HG02981 (cell line): ENCODE data around the gene VPS33A.
"Not testable (repeated sequence)": the region's sequence is repeated elsewhere in the genome, so short reads cannot be mapped to it uniquely, and the experiment has no call there.

ENCODE experiments used
- ATAC-seq: cut with Tn5 transposase; IDR thresholded peaks from one replicate; pipeline ENCODE4 v1.9.1; 2021; ENCODE audit warnings: mild to moderate bottlenecking, moderate library complexity; ENCODE audit not compliant: unreplicated experiment

VPS33A gene

DNA sequence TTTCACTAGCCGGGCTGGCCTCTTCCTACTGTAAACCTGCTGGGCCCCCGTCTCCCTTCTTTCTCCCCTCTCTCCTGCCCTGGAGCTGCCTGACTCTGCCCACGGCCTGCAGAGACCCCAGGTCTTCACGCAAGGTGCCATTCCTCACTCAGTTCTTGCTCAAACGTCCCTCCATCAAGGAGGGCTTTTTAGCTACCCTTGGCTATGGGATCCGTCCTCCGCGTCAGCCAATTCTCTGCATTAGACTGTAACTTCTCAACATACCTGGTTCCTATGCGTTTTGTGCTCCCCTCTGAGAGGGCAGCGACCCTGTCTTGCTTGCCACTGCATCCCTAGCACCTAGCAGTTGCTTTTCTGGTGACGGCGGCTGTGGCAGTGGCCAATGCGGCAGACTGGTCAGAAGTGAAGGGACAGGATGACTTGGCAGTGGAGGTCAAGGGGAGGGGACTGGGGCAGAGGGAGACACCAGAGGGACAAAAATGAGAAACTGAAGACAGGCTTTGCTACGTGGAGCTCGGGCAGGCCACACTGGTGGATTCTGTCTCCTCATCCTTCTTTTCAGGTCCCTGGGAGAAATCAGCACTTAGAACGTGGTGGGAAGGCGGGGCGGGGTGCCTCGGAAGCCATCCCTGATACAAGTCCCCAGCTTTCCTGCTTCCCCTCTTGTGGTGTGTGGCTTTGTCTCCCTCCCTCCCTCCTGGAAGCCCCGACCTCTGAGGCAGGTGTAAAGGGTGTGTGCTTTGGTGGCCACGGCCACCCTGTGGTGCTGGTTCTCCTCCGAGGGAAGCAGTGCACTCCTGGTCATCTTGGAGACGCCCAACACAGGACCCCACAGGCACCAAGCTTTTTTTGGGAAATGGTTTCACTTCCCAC, 61.0 kb downstream of the VPS33A start:
- ATAC-seq = no peak

DNA sequence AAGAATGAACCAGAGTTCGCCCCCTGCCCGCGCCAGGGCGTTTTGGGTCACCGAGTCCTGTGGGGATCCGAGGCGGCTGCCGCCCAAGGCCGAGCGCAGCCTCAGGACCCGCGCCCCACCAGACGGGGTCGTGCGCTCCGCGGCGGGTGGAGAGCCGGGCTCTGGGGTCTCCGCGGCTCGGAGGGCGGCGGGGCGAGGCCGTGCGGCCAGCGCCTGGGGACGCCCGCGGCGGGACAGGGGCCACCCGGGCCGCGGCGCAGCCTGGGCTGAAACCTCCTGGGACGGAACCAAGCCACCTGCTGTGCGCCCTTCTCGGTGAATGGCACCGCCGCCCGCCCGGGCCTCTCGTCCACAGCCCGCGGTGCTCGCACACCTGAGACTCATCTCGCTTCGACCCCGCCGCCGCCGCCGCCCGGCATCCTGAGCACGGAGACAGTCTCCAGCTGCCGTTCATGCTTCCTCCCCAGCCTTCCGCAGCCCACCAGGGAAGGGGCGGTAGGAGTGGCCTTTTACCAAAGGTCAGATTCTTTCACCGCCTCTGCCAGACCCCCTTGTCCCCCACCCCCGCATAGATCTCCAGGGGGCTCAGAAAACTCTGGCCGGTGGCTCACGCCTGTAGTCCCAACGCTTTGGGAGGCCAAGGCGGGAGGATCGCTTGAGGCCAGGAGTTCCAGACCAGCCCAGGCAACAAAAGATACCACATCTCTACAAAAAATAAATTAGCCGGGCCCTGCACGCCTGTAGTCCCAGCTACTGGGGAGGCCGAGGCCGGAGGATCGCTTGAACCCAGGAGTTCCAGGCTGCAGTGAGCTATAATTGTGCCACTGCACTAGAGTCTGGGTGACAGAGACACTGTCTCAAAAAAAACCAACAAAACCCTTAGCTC, 61.9 kb downstream of the VPS33A start:
- no peak for ATAC-seq

DNA sequence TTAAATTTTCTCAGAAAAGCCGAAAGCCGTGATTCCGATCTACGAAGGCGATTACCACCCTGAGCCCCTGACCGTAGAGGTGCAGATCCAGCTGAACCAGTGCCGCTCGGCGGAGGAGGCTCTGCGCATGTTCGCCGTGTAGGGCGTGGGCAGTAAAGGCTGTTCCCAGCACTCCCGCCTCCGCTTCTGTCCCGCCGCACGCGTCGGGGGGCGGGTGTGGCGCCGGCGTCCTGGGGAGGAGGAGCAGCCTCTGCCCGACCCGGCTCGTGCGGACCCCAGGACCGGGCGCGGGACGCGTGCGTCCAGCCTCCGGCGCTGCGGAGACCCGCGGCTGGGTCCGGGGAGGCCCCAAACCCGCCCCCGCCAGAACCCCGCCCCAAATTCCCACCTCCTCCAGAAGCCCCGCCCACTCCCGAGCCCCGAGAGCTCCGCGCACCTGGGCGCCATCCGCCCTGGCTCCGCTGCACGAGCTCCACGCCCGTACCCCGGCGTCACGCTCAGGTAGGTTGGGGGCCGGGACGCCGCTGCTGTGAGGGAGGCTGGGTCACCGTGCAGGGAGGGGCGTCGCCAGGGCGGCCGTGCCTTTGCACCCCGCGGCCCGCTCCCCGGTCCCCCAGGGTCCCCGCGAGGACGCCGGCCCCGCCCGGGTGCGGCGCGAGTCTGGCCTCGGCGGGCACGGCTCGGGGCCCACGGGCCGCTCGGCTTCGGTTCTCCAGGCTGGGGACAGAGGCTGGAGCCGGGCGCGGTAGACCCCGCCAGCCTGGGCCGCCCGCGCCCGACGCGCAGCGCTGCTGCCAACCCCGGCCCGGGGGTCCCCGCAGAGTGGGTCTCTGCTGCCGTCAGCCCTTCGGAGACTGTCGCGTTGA, 62.8 kb downstream of the VPS33A start, which contains the start of gene B3GNT4:
B3GNT4 (plus strand) TSS at position 409 of the 866 bp plus-strand sequence. CDS start 910 bp downstream, outside the sequence.
- ATAC-seq = no peak

DNA sequence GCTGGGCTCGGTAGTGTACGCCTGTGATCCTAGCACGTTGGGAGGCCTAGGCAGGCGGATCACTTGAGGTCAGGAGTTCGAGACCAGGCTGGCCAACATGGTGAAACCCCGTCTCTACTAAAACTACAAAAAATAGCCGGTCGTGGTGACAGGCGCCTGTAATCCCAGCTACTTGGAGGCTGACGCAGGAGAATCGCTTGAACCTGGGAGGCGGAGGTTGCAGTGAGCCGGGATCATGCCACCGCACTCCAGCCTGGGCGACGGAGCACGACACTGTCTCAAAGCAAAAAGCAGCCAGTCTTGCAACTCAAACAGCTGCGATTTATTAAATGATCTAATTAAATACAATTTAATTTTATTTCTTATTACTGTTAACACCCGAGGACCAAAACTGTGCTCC, 63.5 kb downstream of the VPS33A start:
- not testable (repeated sequence) for ATAC-seq

DNA sequence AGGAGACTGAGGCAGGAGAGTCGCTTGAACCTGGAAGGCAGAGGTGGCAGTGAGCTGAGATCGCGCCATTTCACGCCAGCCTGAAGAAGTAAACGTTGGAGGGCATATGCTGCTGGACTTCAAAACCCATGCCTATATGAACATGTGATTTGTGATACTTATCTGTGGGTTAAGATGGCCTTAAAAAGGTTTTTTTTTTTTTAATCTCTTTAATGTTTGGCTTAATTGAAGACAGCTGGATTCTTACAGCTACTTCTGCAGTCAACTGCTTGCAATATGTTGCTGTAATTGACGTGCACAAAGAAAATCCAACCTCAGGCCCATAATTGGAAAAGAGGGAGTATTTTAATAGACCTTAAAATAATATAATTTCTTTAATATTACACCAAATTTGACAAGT, 64.3 kb downstream of the VPS33A start:
- no peak for ATAC-seq

DNA sequence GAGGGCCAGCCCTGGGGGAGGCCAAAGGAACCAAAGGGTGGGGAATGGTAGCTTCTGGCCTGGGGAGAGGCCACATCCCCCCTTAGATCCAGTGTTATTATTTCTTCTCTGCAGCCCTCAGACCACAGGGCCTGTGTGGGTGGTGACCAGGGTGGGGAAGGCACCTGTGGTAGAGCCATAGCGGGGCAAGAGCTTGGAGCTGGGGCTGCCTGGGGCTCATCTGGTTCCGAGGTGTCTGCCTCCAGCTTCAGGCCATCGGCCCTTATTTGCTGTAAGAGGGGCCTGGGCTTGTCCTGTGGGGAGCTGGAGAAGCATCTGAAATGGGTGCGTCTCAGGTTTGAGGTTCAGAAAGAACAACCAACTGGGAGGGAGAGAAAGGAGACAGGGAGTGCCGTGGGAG, 64.9 kb downstream of the VPS33A start:
- ATAC-seq = no peak

DNA sequence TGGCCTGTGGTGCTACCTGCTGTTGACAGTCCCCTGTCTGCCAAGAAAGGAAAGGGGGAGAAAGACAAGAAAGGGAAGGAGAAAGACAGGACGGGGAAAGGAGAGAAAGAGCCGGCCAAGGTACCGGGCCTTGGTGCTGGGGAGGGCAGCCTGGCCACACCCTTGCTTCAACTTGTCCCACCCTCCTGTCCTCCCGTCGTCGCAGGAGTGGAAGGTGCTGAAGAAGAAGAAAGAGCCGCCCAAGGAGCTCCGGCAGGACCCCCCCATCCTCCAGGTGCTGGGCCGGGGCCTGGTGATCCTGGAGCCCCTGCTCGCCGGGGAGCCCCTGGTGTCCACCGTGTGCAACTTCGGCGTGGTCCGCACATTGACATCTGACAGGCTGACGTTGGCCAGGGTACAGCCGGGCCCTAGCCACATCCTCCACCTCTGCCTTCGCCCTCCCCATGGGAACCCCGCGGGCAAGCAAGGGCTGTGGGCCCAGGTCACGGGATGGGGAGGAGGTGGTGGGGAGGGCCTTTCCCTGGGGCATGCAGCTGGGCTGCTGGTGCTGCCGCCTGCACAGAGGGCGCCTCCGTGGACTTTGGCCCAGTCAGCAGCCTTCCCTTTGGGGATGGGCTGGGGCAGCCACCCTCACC, 65.6 kb downstream of the VPS33A start:
- ATAC-seq = no peak

DNA sequence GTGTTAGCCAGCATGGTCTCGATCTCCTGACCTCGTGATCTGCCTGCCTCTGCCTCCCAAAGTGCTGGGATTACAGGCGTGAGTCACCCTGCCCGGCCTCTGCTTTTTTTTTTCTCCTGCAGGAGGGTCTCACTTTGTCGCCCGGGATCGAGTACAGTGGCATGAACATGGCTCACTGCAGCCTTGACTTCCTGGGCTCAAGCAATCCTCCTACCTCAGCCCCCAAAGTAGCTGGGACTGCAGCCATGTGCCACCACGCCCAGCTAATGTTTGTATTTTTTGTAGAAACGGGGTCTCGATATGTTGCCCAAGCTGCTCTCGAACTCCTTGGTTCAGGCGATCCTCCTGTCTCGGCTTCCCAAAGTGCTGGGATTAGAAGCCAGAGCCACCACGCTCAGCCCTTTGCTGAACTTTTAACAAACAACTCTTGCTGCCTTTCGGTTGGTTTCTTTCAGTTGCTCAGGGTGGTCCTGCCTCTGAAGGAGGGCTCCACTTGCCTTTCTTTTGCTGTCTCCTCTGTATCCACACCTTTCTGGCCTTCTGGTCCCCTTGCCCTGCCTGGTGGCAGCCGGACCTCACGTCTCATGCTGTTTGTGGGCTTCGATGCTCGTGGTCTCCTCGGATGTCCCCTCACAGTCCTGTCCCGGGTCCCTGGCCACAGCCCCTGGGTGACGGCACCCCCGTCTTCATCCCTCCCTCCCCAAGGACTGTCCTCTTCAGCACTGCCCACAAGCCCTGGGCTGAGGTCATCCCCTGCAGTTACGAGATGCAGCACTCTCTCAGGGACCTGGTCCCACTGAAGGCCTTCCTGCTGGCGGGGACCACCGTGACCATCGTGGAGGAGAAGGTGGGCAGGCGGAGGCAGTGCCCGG, 66.6 kb downstream of the VPS33A start:
- ATAC-seq = no peak

DNA sequence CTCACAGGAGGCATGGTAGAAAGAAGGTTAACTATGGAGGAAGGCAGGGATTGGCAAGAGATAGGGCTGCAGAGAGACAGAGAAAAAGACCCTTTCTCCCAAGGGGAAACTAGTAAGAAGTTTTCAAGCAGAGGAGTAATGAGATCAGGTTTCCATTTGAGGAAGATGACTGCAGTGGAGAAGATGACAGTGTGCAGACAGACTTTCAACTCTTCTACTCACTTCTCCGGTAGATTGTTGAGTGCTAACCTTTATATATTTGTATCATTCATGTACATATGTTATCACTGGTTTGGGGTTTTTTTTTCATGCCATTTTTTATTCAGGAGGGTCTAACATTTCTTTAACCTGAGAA, 68.7 kb downstream of the VPS33A start:
- no peak for ATAC-seq

DNA sequence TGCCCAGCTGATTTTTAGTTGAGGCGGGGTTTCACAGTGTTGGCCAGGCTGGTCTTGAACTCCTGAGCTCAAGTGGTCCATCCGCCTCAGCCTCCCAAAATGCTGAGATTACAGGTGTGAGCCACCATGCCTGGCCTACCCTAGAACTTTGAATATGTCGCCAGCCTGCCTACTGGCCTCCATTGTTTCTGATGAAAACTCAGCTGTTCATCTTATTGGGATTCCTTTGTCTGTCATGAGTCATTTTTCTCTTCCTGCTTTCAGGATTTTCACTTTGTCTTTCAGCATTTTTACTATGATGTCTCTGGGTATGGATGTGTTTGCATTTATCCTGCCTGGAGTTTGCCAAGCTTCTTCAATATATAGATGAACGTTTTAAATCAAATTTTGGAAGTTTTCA, 70.9 kb downstream of the VPS33A start:
- ATAC-seq = no peak

DNA sequence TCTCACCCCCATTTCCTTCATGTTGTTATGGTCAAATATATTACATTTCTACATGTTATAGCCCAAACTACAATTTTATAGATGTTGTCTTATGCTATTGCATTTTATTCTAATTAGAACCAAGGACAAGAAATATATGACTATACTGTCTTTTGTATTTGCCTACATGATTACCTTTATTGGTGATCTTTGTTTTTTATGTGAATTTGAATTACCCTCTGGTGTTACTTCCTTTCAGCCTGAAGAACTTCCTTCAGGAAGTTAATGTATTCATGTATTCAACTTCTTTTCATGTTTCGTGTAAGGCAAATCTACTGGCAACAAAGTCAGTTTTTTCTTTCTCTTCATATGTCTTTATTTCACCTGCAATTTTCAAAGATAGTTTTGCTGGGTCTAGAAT, 71.5 kb downstream of the VPS33A start:
- ATAC-seq = no peak

DNA sequence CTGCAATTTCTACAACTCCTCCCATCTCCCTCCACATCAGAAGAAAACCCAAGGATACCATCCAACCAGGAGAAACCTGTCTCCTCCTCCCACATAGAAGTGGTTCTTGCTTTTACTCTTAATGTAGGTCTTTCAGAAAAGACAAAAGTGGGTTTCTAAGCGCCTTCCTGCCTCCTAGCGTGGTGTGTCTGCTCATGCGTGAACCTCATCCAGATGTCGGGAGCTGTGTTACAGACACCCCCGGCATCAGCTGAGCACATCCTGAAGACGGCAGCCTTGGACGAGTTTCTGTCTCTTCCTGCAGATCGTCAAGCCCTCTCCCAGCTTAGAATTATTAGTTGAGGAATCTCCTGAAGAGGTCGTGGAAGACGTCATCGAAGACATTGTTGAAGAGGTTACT, 73.9 kb downstream of the VPS33A start:
- ATAC-seq = no peak

DNA sequence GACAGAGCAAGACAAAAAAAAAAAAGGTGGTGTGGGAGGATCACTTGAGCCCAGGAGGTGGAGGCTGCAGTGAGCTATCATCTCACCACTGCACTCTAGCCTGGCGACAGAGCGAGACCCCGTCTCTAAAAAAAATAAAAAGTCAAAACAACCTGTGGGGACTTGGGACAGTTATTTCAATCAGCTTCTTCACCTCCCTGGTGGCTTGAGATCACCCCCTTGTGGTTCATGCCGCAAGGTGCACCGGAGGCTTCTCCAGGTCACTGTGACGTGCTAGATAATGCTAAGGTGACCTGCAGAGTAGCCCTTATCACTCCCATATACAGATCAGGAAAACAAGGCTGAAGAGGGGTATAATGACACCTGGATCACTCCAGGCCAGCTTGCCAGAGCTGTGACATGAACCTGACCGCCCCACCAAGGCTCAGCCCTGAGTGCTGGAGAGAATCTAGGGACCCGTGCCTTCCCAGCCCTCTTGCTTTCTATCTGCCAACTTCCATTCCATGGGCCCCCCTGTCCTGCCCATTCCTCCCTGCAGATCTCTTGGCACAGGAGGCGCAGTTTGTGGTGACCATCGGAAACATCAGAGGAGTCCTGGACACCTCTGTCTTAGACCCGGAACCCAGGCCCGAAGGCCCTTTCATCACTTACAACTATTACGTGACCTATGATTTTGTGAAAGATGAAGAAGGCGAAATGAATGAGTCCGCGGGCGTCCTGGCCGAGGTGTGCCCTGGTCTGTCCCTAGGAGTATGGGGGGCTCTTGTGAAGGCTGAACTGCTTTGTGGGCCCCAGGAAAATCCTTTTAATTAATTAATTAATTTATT, 75.2 kb downstream of the VPS33A start:
- ATAC-seq = no peak

DNA sequence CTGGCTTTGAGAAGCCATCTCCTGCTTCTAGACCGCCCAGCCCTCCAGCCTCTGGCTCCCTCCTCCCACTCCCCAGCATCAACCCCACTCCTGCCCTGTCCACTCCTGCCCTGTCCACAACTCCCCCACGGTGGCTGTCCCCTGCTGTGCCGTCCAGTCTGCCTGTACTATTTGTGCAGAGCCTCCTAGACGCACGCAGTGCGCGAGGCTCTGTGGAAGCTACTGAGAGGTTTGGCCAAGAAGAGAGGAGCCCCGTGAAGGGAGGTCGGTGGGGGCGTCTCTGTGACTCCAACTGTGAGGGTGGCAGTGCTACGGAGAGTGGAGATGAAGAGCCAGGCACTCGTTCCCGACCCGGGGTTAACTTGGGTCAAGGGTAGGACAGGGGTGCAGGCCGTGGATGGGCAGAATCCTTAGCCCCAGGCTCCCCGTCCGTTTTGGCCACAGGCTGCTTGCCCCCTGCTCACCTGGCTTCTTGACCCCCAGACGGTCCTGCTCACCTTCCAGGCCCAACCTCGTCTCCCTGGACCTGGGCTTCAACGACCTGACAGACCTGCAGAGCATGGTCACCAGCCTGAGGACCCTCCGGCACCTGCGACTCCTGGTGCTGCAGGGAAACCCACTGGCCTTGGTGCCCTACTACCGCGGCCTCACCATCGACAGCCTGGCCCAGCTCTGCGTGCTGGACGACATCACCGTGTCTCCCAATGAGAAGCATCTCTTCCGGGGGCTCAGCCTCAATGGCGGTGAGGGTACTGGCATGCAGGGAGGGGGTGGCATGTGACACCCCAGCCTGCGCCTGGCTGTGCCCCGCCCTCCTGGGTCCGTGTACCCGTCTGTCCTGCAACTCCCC, 76.4 kb downstream of the VPS33A start:
- ATAC-seq = no peak

DNA sequence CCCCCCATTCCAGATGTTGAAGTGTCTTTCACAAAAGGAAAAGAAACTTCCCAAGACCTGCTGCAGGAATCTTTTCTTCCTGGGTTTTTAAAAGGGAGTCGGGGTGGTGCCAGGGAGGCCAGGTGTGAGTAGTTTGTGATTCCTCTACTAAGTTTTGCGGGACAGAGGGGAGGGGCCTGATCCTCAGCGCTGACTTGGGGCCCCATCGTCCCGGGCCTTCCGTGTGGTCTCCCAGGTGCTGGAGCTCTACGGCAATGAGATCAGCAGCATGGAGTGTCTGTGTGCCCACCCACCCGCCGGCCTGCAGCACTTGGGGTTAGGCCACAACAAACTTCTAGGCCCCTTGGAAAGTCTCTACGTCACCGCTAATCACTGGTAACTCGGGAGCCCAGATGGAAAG, 78.8 kb downstream of the VPS33A start:
- ATAC-seq = no peak

DNA sequence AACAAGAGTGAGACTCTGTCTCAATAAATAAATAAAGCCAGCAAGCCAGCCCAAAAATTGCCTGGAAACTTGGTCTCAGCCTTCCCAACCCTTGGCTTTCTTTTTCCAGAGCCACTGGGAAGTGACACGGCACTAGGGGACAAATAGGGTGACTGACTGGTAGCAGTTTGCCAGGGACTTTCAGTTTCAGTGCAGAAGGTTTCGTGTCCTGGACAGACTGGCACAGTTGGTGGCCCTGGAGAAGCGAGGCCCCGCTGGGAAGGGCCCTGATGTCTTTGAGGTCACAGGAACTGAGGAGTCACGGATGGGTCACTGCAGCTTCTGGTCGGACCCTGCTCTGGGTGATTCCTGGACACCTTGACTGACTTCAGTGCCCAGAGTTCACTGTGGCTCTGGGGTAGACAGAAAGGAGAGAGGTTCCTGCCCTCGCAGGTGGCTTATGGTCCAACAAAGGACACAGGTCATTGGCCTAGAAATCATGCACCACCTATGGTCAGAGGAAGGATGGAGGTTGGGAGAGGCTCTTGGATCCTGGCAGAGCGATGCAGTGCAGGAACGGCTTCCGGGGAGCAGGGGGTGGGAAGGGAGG, 80.7 kb downstream of the VPS33A start:
- no peak for ATAC-seq

DNA sequence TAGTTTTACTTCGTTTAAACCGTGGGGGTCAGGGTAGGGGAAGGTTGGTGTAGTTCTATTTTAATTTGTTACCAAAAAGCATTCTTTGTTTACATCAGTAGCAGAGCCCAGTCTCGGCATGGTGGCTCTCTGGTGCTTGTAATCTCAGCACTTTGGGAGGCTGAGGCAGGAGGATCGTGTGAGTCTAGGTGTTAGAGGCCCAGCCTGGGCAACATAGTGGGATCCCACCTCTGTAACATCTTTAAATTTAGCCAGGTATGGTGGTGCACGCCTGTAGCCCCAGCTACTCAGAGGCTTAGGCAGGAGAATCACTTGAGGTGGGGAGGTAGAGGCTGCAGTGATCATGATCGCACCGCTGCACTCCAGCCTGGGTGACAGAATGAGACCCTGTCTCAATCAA, 81.2 kb downstream of the VPS33A start:
- no peak for ATAC-seq
